Measurements from ENCODE around the gene MC4R.
"Not testable (repeated sequence)": the region's sequence is repeated elsewhere in the genome, so short reads cannot be mapped to it uniquely, and the experiment has no call there.

MC4R gene

DNA sequence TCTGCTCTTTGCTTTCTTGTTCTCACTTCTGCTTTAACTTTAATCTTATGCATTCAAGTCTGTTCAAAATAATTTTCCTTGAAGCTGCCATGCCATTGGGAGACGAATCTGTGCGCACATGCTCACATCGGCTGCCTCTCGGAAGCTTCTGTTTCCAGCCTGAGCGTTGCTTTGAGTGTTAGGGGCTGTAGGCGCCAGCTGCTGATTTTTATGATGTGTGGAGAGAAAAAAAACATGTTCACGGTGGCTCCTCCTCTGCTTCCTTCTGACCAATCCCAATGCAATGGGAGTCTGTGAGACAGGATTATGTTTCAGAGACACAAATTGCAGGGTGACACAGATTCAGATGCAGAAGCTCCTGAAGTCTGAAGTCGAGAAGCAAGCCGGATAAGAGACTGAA, at the start of gene MC4R:
Gene MC4R (minus strand): TSS at position 180 of the 400 bp plus-strand sequence. CDS start 426 bp downstream, outside the sequence.
- no peak for DNase-seq

DNA sequence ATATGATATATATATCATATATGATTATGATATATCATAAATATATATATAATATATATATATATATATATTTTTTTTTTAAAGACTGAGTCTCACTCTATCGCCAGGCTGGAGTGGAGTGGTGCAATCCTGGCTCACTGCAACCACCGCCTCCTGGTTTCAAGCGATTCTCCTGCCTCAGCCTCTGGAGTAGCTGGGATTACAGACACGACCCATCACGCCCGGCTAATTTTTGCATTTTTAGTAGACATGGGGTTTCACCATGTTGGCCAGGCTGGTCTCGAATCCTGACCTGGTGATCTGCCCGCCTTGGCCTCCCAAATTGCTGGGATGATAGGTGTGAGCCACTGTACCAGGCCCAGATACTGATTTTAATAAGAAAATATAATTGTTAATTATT, 49.7 kb upstream of the MC4R start:
- DNase-seq, result not testable (repeated sequence)

- DNase-seq, result no peak
Observed at GRCh38 chr18:60421356-60422118, 49.0 kb upstream of the MC4R start.

GRCh38 chr18:60417946-60418345, 45.4 kb upstream of the MC4R start:
- DNase-seq, result no peak

DNA sequence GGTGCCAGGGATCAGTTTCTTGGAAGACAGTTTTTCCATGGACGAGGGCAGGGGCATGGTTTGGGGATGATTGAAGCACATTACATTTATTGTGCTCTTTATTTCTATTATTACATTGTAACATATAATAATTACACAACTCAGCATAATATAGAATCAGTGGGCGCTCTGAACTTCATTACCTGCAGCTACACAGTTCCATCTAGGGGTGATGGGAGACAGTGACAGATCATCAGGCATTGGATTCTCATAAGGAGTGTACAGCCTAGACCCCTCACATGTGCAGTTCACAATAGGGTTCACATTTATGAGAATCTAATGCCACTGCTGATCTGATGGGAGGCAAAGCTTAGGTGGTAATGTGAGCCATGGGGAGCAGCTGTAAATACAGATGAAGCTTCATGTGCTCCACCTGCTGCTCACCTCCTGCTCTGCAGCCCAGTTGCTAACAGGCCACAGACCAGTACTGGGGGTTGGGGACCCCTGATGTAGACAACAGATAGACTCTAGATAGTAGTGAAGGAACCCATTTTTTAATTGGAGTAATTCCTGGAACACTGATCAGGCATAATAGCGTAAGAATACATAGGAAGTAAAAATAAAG, 41.5 kb upstream of the MC4R start:
- no peak for DNase-seq

DNA sequence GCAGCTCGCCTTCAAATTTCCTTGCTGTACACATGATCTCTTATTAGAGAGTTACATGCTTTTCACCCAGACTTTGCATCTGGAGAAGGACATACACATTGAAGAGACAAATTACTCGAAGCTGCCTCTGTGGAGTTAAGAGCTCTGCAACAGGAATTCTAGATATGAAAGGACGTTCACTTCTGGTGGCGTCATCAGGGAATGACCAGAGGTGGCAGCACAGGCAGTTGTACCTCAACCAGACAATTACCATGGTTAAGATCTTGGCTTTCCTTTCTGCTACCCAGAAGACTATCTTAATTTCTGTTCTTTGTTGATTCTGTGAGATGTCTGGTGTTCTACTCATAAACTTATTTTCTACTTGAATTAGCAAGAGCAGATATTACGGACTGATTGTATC, 39.1 kb upstream of the MC4R start:
- DNase-seq, result no peak

GRCh38 chr18:60406721-60407120, 34.1 kb upstream of the MC4R start:
- DNase-seq, result no peak

GRCh38 chr18:60404486-60405085, 32.0 kb upstream of the MC4R start:
- no peak for DNase-seq

DNA sequence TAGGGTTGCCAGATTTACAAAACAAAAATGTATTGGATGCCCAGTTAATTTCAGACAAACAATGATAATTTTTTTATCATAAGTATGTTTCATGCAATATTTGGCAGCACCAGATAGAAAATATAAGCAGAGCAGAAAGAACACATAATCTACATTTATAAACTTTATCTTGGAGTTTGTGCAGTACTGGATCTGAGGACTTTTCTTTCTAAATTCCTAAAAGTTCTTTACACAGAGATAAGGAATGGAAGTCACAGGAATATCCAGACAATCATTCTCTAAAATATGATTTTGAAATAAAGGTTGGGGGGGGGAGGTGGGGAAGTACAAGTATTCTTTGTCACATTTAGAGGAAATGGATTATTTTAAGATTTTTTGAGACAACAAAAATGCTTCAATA, 28.8 kb upstream of the MC4R start:
- DNase-seq, result no peak

DNA sequence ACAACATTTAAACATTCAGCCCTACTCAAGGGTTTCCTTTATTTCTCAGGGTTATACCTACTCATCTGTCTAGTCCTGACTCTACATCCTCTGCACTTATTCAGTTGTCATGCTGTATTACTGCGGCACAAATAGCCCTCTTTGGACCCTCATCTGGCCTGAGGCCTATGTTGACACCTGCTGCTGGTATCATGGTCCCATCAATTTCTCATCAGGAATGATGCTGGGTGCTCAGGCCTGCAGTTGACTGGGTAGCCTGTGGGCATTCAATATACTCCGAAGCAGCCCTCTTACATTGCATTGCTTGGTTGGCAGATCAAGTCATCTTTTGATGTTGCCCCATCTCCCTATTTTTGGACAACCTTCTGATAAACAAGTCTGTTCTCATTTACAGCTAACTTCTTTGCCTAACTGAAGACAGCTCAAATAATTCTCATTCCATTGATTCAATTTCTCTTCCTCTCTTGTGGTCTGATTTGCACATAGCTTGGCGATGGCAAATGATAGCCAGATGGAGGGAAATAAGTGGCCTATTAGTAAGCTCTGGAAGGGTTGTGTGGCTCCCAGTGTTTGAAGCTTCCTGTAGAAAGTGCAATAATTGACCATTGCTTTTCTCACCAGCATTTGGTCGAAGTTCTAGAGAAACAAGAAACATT, 19.1 kb upstream of the MC4R start:
- DNase-seq, result no peak

DNA sequence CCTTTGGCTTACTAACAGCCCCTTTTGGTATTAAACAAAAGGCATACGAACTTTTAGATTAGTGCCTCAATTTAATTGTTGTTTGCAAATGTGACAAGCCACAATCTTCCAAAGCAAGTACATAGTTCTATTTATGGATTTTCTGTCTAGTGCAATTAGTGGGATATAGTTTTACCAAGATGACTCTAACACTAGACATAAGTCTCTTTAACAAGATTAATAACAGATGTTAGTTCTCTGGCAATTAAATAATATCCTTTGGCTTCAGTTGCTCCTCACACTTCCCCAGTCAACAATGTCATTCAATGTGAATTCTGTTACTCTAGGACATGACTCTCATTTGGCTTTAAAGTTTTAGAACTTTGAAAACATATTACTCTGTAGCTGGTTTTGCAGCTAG, 16.7 kb upstream of the MC4R start:
- DNase-seq, result no peak

DNA sequence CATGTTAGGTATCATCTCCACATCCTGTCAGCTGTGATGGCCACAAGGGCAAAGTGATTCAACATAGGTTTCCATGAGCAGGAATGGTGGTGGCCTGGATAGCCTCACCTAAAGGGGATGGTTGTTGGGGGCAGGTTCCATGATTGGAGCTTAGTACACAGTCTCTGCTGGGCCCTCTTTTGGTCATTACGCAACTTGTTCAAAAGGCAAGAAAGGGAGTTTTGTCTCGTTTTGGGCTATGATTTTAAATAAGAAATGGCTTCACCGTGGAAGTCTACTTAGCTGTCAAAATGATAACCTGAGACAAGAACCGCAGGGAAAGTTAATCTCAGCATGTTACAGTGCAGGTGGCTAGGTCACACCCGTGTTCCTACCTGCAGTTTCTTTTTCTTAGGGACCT, 13.1 kb upstream of the MC4R start:
- no peak for DNase-seq

DNA sequence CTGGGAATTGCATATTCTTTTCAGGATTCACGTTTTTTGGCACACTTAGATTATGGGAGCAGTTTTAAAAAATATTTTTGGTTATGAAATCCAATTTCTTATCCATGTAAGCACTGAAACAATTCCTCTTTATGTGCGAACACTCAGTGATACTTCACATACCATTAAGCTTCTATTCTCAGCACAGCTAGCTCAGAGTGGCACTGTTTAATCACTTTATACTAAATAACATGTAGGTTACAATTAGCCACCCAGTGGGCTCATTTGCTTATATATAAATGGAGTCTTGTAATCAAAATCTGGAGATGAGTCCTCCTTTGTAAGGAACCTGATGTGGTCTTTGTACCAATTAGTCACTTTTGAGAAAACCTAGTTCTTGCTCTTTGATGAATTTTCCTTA, 11.3 kb upstream of the MC4R start:
- no peak for DNase-seq

DNA sequence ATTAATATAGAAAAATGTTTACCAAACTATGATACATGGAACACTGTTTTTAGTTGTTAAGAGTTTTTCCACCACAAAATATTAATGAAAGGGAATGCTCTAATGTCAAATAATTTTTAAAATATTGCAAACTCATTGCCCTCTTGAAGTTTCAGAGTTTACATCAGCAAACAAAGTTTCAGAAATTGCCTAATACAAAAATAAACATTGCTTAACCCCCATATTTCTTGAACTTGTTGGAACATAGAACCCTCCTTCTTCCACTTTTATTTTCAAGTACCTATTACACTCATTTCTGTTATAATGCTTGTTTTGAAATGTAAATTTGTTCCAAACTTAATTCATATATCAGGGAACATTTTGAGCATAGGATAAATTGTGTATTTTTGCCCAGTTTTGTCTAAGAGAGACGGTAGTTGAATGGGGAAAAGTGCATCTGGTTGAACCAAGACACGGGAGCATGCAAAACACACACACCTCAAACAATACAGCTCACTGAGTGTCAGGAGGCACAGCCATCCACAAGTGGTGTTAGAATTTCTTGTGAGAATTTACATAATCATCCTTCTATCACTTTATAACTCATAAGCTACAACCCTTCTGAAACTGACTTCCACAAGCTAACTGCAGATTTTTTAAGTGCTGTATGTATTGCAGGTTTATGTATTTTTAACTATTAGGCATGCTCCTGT, 5.3 kb upstream of the MC4R start:
- no peak for DNase-seq

GRCh38 chr18:60372132-60372531, 443 bp downstream of the MC4R start:
- DNase-seq, result no peak

GRCh38 chr18:60358516-60358915, 14.1 kb downstream of the MC4R start:
- DNase-seq, result no peak

- DNase-seq, result no peak
Observed at GRCh38 chr18:60350941-60351340, 21.6 kb downstream of the MC4R start.

GRCh38 chr18:60350150-60350549, 22.4 kb downstream of the MC4R start:
- no peak for DNase-seq

DNA sequence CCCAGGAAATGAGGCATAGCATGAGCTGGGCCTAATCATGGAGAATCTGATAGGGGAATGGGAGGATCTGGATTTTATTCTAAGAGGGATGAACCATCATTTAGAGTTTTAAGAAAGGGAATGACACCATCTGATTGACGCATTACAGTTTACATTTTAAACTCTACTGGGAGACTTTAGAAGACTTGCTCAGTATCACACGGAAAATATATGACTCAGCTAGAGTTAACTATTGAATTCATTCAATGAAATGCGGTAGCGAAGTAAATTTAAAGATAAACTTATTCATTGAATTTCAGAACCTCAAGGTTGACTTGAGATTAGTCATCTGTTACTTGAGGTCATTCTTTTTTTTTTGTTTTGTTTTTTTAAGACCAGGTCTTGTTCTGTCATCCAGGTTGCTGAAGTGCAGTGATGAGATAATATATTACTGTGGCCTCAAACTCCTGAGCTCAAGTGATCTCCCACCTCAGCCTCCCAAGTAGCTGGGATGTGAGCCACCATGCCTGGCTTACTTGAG, 25.0 kb downstream of the MC4R start:
- no peak for DNase-seq

DNA sequence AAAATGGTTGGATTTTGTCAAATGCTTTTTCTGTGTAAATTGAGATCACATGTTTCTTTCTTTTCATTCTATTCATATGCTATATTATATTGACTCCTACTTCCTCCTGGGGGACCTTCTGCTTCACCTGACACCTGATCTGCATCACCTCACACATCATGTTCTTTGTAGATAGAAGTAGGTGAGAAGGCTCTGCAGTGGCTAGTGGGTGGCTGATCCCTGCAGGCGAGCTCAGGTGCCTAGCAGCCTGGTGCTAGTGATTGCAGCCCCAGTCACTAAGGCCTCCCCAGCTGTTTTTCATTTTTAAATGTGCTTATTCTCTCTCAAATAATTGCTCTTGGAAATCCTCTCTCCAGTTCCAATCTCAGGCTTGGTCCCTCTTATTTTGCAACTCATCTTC, 33.6 kb downstream of the MC4R start:
- no peak for DNase-seq

DNA sequence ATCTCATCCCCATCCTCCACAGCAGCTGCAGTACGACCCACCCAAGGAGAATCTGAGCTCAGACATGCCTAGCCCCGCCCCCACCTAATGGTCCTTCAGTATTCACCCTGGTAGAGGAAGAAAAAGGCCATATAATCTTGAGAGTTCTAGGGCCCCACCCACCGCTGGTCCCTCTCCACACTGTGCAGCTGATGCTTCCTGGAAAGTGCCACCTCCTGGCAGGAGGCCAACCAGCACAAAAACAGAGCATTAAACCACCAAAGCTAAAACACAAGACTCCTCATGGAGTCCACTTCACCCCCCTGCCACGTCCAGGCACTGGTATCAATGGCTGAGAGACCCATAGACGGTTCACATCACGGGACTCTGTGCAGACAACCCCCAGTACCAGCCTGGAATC, 40.7 kb downstream of the MC4R start:
- DNase-seq, result no peak

DNA sequence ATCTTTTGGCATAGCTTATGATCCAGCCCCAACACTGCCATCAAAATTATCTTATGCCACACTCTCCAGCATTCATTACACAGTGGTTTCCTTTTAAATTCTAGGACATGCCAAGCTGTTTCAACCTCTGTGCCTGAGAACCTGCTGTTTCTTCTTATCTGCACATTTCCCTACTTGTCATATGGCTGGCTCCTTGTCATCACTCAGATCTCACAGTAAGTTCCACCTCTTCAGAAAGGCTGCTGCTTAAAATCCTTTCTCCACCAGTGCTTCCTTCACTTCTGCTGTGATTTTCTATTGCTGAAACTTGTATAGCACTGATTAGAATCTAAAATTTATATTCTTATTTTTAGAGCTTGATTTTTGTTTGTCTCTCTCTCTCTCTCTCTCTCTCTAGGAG, 43.4 kb downstream of the MC4R start:
- DNase-seq, result no peak

GRCh38 chr18:60327880-60328279, 44.7 kb downstream of the MC4R start:
- no peak for DNase-seq
